HG03108 (cell line): ENCODE measurements around the gene MYO1E.
A peak's percentile ranks its signal among the peaks of the same experiment; 100 is the strongest.
"Not testable (repeated sequence)": the region's sequence is repeated elsewhere in the genome, so short reads cannot be mapped to it uniquely, and the experiment has no call there.

Experiments used
- ATAC-seq: cut with Tn5 transposase; IDR thresholded peaks from one replicate; pipeline ENCODE4 v1.9.1; 2021; ENCODE audit warnings: moderate library complexity; ENCODE audit not compliant: unreplicated experiment

MYO1E gene

GRCh38 chr15:59353994-59354416 lies 18.7 kb downstream of the MYO1E start:
- ATAC-seq = no peak

- ATAC-seq = no peak
These were observed 20.0 kb downstream of the MYO1E start for GRCh38 chr15:59352683-59353082.

GRCh38 chr15:59352189-59352588 lies 20.5 kb downstream of the MYO1E start:
- no peak for ATAC-seq

- ATAC-seq = no peak
These were observed 22.3 kb downstream of the MYO1E start for GRCh38 chr15:59350421-59350732.

- no peak for ATAC-seq
These were observed 22.8 kb downstream of the MYO1E start for GRCh38 chr15:59349680-59350420.

- ATAC-seq = no peak
These were observed 24.8 kb downstream of the MYO1E start for GRCh38 chr15:59347915-59348314.

- ATAC-seq = no peak
These were observed 25.7 kb downstream of the MYO1E start for GRCh38 chr15:59346951-59347350.

GRCh38 chr15:59345326-59345725 lies 27.3 kb downstream of the MYO1E start:
- no peak for ATAC-seq

GRCh38 chr15:59344311-59344710 lies 28.4 kb downstream of the MYO1E start:
- ATAC-seq = no peak

- no peak for ATAC-seq
These were observed 32.3 kb downstream of the MYO1E start for GRCh38 chr15:59340325-59340724.

GRCh38 chr15:59339252-59339672 lies 33.4 kb downstream of the MYO1E start:
- no peak for ATAC-seq

GRCh38 chr15:59338414-59338813 lies 34.3 kb downstream of the MYO1E start:
- ATAC-seq = no peak

- not testable (repeated sequence) for ATAC-seq
These were observed 35.9 kb downstream of the MYO1E start for GRCh38 chr15:59336725-59337124.

- no peak for ATAC-seq
These were observed 37.4 kb downstream of the MYO1E start for GRCh38 chr15:59335207-59335786.

- ATAC-seq = no peak
These were observed 38.6 kb downstream of the MYO1E start for GRCh38 chr15:59334076-59334415.

- no peak for ATAC-seq
These were observed 39.1 kb downstream of the MYO1E start for GRCh38 chr15:59333401-59334075.

GRCh38 chr15:59332009-59332408 lies 40.7 kb downstream of the MYO1E start:
- ATAC-seq = no peak

GRCh38 chr15:59330649-59331048 lies 42.0 kb downstream of the MYO1E start:
- ATAC-seq = no peak

GRCh38 chr15:59329570-59330350 lies 42.9 kb downstream of the MYO1E start:
- no peak for ATAC-seq

- ATAC-seq = no peak
These were observed 43.6 kb downstream of the MYO1E start for GRCh38 chr15:59329091-59329490.

- ATAC-seq = peak; percentile 57
These were observed 44.7 kb downstream of the MYO1E start for GRCh38 chr15:59327942-59328341.

GRCh38 chr15:59326856-59327255 lies 45.8 kb downstream of the MYO1E start:
- ATAC-seq = no peak
